Kidney capillary endothelial cell (primary cell): ENCODE data around the gene ALDH1A2.

Experiments
- DNase-seq: peaks from one replicate; pipeline ENCODE4 v3.0.0-alpha.2; 2018; ENCODE audit warnings: low spot score

ALDH1A2 gene

DNA sequence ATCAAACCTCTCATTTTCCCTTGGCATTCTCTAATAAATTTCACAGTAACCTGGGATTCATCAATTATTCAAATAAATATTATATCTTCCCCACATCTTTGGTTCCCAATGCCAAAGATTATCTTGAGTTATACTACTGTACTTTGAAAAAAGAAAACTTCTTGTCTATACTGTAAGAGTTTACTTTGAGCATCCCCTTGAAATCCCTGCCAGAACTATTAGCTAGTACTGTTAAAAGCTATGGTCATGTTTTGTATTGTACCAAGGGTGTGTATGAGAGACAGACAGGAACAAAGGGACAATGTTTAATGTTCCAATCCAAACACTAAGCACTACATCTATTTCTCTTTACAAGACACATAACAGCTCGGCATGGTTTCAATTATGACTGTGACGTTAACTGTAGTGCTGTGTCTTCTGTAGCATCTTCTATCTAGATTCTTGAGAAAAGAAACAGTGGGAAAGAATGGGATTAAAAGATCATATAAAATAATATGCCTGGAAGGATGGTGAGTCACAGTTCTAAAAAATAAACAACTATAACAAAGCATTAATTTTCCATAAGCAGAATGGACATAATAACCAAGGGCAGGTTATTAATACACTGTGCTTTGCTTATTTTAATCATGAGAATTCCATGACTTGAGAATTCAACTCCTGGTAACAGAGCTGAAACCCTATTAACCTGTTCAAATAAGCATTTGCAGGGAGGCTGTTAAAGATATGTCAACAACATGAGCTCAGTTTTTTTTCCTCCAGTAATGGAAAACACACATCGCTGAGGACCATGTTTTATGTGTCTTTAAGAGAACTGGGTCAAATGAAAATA, 71.1 kb downstream of the ALDH1A2 start:
- DNase-seq: no peak

DNA sequence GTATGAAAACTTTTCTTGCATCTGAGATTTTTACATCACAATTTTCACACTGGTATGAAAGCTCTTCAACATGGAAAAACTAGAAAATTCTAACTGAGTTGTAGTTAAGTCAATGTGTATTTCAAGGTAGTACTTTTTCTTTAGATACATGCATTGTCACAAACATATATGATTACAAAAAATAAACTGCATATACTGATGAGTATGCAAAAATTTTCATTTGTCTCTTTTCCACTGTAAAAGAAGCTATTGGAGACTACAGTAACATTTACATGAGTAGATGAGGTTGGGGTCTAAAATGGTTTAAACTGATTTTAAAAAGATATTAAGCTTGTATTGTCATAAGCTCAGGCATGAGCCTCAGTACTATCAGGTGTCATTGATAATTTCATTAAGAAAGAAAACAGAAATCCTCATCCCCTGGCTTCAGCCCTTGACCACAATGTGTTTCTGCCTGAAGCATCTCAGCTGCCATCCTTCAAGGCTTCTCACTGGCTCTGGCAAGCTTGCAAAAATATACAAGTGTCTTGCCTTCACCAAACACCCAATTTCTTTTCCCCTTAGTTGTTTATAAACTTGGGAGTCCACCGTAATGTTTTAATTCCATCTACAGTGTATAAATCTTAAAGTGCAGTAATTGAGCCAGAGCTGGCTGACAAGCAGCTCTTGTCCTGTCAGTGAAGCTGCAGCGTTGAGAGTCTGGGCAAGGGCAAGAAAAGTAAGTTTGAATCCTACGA, 71.9 kb downstream of the ALDH1A2 start:
- DNase-seq: no peak

DNA sequence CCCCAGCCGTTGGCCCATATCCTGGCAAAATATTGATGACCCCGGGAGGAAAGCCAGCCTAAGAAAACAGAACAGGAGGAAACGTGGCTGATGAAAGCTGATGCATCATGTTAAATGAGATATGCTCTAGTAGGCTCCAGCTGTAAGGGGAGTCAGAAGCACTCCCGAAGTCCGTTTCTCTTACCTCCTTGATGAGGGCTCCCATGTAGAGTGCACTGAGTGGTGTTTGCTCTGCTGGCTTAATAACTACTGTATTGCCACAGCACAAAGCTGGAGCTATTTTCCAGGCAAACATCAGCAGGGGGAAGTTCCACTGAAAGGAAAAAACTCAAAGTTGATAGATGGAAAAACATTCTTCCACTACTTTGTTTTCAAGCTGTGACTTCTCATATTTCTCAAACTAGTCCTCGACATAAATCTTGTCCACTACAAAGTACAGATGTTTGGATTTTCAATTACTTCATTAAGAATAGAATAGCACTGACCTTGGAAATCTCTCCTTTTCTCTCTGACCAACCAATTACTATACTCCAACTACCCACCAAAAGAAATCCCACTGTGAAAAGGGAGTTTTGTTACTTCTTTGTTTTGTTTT, 72.7 kb downstream of the ALDH1A2 start:
- no peak for DNase-seq

DNA sequence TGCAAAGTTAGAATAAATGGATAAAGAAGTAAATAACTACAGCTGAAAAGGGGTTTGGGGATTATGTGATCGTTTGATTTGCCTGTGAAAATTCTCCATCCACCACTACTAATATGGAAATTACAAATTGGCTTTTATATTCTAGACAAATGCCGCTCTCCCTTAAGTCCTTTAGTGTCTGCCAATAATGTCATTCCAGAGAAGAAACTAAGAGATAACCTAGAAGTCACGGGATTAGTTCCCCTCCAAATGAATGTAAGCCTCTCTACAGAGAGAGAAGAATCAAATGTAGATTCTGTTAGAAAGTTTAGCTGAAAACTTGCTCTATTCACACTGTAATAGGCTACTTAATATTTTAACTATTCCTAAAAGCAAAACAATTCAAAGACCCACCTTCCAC, 92.0 kb downstream of the ALDH1A2 start:
- DNase-seq: no peak

DNA sequence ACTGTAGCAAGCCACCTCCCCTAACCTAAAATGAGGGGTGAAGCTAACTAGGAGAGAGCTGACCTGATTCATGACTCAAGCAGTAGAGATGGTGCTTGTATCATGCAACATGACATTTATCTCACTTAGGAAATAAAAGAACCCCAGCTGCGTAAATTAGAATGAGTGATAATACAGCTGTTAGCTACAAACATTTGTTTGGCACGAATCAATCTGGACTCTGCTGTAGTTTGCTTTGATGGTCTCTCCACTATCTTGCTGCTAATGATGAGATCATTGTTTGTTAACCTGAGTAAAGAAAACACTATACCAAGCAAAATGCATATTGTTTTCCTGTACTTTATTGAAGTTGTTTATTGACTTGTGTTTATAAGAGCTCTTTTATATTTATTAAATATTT, 92.6 kb downstream of the ALDH1A2 start:
- DNase-seq: no peak

DNA sequence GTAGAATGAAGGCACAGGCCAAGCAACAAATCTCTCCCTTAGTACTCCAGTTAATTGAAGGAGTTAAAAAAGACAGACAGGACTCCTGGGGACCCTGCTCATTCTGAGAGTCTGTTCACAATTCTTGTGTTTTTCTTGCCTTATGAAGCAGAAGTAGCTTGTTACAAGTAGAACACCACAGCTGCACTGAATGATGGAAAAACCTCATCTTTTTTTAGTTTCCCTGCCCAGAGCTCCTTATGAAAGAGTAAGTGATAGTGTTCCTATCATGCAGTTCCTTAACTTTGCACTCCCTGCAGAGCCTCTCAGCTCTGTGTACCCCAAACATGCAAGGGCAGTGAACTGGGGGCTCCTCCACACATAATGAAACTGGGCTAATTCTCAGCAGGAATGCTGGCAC, 95.5 kb downstream of the ALDH1A2 start:
- no peak for DNase-seq

DNA sequence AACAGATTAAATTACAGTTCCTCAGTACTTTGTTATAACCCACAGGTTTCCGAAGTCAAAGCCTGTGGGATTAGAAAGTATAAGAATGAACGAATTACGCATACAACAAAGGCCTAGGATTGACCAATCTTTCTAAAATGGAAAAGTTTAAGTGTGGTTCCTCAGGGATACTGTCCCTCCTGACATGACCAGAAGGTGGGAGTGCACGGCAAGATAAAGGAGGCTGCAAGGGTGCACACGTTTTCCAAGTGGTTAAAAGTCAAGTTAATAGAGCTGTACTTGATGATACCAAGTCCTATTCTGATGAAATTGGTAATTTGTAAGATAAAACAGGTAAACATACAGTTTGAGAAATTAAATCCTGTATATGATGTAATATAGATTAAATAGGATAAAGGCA, 96.2 kb downstream of the ALDH1A2 start:
- DNase-seq: no peak

DNA sequence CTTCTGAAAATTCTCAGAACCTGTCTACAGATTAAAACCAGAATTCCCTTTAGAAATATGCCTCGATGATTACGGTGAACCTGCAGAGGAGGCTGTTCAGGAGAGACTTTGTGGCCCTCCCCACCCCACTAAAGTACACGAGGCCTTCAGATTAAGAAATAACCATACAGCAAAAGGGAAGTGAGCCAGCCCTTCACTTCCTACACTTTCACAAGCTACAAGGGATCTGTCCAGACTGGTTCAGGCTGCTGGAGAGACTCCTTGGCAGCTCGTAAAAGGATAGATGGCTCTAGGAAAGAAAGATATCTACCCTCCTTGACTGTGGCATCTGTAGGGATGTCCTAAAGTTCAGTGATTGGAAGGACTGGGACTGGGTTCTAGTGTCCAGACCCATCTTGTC, 102.6 kb downstream of the ALDH1A2 start:
- DNase-seq: no peak

DNA sequence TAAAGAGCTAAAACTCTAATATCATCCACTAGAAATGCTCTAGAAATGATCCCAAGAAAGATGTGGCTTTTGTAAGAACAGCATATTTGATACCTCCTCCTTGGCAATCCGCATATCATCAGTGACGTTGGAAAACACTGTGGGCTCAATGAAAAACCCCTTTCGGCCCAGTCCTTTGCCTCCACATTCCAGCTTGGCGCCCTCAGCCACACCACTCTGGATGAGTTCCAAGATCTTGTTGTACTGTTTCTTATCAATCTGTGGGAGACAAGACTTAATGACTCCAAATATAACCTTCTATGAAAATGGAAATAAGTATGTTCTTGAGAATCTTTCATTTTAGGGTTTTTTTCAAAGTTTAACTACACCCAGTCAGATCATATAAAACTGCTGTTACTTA, 103.6 kb downstream of the ALDH1A2 start:
- no peak for DNase-seq

DNA sequence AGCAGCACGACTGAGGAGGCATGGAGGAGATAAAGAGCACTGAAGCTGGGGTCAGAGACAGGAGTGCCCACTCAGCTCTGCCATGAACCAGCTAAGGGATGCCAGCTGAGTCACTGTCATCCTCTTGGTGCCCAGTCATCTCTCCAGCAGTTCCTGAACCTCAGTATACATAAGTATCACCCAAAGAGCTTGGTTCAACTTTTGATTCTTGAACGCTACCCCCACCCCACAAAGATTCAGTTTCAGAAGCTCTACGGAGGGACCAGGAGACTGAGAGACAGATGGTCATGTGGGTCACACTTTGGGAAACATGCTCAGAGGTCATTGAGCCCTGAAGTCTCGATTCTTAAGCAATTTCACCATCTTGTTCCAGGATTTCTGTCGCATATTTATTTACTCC, 108.4 kb downstream of the ALDH1A2 start:
- DNase-seq: no peak

DNA sequence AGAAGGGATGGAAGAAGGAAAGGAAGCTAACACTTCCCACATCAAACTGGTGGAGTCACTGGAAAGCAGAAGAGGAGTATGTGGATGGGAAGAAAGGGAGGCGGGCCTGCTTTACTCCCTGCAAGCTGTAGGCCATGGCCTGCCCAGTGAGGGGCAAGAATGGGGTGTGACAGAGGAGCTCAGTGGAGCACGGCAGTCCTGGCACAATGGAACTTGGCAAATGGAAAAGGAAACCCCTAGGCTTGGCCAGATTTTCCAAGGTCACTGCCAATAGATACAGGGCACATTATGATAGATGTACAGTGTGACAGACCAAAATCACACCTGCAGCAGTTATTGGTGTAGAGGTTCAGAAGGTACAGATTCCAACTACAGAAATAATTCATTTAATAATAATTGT, 111.6 kb downstream of the ALDH1A2 start:
- DNase-seq: no peak

DNA sequence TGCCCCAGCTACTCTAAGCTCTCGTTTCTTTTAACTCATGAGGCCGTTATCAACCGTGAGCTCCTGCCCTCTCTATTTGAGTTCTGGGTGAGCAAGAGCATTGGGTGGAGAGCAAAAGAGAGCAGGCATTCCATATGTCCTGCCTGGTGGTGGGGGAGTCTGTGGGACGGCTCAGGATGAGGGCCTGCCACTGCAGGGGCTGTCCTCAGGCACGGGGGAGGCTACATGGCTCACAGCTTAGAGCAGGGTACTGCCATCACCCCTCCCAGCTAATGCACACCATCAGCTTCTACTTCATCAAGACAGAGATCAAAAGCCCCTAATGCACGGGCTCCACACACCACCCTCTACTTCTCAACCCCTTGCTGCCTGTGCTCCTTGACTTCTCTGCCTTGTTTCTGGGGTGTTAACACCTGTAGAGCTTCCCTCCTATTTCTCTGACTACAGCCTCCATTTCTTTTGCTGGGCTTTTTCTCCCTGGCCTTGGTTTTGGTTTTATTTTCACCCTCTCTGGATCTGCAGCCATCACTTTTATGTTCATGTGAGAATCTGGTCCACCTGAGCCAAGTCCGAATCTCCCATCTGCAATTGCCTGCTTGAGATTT, 114.1 kb downstream of the ALDH1A2 start:
- DNase-seq: no peak

DNA sequence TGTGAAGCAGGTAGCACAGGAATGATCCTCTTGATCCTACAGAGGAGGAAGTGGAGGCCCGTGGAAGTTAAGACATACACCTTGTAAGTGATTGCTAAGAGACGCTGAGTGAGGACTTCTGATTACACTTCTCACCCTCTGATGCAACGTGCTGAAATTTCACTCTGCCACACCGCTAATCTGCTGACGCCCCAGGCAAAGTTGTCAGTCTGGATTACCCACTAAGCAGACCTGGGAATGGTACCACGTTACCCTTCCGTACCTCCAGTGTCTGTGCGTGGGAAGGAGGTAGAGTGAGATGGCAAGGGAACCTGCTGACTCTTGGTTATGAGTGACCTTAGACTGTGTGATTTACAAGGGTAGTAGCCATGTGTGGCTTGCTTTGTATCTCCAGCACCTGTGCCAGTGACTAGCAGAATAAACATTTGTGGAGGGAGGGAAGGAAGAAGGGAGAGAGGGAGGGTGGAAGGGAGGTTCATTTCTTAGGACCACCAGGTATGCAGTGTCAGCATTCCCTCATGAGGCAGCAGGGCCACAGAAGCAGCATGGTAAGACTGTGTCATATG, 115.0 kb downstream of the ALDH1A2 start:
- no peak for DNase-seq

DNA sequence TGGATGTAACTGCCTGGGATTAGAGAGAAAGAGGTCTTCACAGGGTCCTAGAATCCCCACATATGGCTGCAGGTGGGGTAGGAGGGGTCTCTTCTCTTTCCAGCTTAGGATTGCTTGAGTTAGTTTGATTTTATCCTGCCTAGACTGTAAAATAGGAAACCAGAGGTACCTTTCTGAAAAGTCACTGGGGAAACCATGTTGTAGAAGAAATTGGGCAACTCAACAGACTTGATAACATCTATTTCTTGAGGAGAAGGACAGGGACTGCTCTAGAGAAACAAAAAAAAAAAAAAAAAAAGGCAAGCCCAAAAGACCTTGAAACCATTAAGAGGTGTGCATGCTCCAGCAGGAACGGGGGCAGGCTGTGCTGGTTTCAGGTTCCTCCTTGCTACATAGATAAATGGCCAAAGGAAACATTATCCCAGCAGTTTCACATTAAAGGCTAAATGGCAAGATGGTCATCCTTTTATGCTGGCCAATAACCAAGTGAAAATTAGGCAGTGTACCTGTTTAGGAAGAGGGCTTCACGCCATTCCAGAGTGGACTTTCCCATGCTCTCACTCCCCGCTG, 116.1 kb downstream of the ALDH1A2 start:
- no peak for DNase-seq

DNA sequence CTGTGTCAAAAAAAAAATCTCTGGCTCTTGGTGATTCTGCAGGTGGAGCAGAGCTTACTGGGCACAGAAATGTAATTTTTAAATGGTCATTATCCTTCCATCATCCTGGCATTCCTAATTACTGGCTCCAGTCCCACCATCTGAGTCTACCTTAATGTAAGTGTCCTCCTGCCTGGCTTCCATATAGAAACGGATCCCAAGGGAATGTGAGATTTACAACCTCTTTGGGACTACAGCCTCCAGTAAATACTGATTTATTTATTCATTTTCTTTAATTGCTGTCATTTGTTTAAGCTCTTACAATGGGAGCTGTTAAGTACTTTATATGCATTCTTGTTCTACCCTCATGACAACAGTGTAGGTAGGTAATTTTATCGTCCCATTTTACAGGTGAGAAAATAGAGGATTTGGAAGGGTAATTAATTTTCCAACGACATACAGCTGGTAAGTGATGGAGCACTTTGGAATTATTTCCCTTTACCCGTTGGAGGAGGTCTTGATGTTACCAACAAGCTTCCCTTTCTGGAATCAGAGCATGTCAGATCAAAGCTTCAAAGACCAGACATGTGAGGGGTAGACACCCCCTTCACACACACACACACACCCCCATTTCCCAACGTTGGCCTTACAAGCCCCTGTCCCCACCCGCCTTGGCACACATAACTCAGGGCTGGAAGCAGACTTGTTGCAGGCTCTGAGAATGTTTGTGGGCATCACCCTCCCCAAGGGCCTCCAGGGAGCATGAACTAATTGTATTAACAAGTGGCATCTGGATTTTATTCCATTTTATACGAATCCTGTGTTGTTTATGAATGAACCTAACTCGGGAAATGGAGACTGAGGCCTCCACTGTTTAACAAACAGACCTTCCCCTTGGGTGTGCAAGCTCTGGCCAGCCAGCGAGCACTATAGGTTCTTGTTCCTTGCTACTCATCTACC, 116.9 kb downstream of the ALDH1A2 start:
- no peak for DNase-seq

DNA sequence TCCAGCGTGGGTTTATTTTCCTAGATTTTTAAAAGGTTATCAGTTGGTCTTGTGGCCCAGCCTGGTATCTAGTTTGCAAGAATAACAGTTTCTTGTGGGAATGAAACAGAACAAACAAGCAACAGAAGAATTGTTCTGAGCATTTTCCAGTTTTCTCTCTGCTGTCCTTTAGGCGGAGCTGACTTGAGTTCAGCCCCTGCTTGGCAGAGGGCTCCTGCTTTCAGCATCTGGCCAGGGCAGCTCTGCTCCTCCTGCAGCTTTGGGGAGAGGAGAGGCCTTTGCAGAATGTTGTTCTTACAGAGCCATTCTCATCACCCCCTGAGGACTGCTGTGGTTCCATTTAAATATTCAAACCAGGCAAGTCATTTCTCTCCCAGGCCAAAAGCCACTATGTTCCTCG, 117.7 kb downstream of the ALDH1A2 start:
- DNase-seq: no peak

DNA sequence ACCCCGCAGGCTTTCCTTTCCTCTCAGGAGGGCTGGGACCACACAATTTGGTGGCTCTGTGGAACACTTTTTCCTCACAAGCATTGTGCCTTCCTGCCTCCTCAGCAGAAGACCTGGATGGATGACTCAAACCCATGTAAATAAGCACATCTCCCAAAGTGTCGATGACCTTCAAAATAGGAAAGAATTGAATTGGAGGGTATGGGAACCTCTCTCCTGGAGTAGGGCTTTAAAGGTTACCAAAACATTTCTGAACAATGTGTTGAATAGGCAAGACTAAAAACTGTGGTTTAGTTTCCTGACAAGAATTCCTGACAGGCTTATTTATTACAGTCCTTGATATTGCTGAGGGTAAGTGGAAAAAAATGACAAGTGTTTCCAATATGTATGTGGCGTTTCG, 118.2 kb downstream of the ALDH1A2 start:
- no peak for DNase-seq

DNA sequence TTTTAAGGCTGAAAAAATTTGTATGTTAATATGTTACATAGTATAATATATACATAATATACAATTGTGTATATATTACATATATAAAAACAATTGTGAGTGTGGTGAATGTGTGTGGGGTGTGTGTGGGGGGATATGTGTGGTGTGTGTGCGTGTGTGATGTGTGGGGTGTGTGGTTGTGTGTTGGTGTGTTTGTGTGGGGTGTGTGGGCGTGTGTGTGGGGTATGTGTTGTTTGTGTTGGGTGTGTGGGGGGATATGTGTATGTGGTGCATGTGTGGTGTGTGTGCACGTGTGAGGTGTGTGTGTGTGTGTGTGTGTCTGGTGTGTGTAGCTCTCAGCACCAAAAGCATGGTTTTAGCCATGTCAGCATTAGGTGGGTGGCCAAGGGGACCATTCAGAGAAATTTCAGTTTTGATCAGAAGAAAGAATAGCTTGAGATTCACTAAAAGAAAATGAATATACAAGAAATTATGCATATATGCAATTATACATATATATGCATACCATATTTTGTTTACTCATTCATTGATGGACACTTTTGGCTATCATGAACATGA, 118.9 kb downstream of the ALDH1A2 start:
- DNase-seq: no peak

DNA sequence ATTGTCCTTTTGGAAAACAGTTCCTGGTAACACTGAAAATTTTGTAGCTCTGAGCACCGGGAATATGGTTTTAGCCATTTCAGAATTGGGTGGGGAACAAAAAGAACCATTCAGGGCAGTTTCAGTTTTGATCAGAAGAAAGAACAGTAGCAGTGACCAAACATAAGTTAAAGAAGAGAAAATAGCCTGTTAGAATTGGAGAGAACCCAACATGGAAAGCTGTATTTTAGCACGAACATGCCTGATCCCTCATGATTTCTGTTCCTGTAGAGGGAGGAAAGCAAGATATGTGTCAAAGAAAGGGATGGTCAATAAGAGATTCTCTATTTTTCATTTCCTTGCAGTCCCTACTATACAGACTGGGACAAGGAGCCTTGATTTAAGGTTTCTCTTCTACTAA, 119.9 kb downstream of the ALDH1A2 start:
- no peak for DNase-seq

DNA sequence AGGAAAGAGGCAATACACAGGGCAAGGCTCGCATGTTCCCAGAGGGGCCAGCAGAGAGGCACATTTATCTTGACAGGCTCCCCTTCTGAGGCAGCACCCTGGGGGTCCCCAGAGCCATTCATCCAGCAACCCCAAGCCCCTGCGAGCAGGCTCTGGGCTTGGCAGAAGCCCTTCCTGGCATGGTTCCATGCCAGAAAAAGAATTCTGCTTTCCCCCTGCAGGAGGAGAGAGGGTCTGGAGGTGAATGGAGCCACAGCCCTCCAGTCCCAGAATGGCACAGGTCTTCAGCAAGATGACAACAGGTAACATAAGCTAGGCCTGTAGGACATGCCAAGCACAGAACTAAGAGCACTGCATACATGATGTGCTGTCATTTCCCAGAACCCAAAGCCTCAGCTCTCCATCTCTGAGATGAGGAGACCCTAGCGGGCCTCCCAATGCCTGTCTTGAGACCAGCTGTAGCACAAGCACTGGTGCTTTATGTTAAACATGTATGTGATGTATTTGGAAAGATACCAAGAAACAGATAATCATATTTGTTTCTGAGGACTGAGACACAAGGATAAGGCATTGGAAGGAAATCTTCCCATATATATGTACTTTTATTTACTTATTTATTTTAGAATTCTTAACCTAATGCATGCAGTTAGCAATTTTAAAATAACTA, 121.6 kb downstream of the ALDH1A2 start:
- no peak for DNase-seq
